HG03521 (cell line): ENCODE data around the gene FARP2.
A peak's percentile ranks its signal among the peaks of the same experiment; 100 is the strongest.
"Not testable (repeated sequence)": the region's sequence is repeated elsewhere in the genome, so short reads cannot be mapped to it uniquely, and the experiment has no call there.

Source experiments
- ATAC-seq: cut with Tn5 transposase; IDR thresholded peaks from one replicate; pipeline ENCODE4 v1.9.1; 2021; ENCODE audit warnings: mild to moderate bottlenecking, moderate library complexity; ENCODE audit not compliant: unreplicated experiment

FARP2 gene

GRCh38 chr2:241359481-241360045 lies 3.5 kb downstream of the FARP2 start:
- ATAC-seq: no peak

- ATAC-seq: no peak
Measured at GRCh38 chr2:241363426-241363825, 7.3 kb downstream of the FARP2 start.

GRCh38 chr2:241364781-241365180 lies 8.7 kb downstream of the FARP2 start:
- ATAC-seq: no peak

GRCh38 chr2:241366678-241367077 lies 10.6 kb downstream of the FARP2 start:
- no peak for ATAC-seq

GRCh38 chr2:241368643-241369042 lies 12.6 kb downstream of the FARP2 start:
- no peak for ATAC-seq

GRCh38 chr2:241372361-241372992 lies 16.4 kb downstream of the FARP2 start:
- ATAC-seq: no peak

- ATAC-seq: no peak
Measured at GRCh38 chr2:241373446-241373845, 17.4 kb downstream of the FARP2 start.

GRCh38 chr2:241373906-241374305 lies 17.8 kb downstream of the FARP2 start:
- ATAC-seq: not testable (repeated sequence)

GRCh38 chr2:241375300-241375699 lies 19.2 kb downstream of the FARP2 start:
- ATAC-seq: no peak

GRCh38 chr2:241376808-241377207 lies 20.7 kb downstream of the FARP2 start:
- ATAC-seq: no peak

- no peak for ATAC-seq
Measured at GRCh38 chr2:241378816-241379215, 22.7 kb downstream of the FARP2 start.

GRCh38 chr2:241379481-241380480 lies 23.7 kb downstream of the FARP2 start:
- ATAC-seq: no peak

- no peak for ATAC-seq
Measured at GRCh38 chr2:241381872-241382271, 25.8 kb downstream of the FARP2 start.

GRCh38 chr2:241385450-241385849 lies 29.4 kb downstream of the FARP2 start:
- not testable (repeated sequence) for ATAC-seq

- ATAC-seq: no peak
Measured at GRCh38 chr2:241386519-241386918, 30.4 kb downstream of the FARP2 start.

- no peak for ATAC-seq
Measured at GRCh38 chr2:241389697-241390096, 33.6 kb downstream of the FARP2 start.

GRCh38 chr2:241390301-241391206 lies 34.5 kb downstream of the FARP2 start:
- ATAC-seq: peak; percentile 50

- ATAC-seq: no peak
Measured at GRCh38 chr2:241391892-241392665, 36.0 kb downstream of the FARP2 start.

GRCh38 chr2:241392753-241393152 lies 36.7 kb downstream of the FARP2 start:
- not testable (repeated sequence) for ATAC-seq
